GM23338 (cell line): Measurements from ENCODE around the gene MARCHF3. TPM values are rescaled to one million over a fixed set of nuclear protein-coding genes. Genes with fewer than 3 reads are reported as not detected.

Source experiments
- ATAC-seq: fragments of 200-7000 bp; cut with Tn5 transposase; 3 replicates; pipeline ENCODE4 v1.9.1; 2020
- DNase-seq: peaks from one replicate; pipeline ENCODE4 v3.0.0-alpha.2; 2015; ENCODE audit warnings: low spot score
- H2AFZ ChIP-seq: fragments of 200-600 bp; sonication (generic); 2 replicates; pipeline ENCODE4 v1.8.0; 2016; ENCODE audit warnings: antibody characterized with exemption, mild to moderate bottlenecking, moderate library complexity
- H3F3A ChIP-seq: fragments of 200-600 bp; sonication (generic); replicated peaks from 2 replicates; pipeline ENCODE4 v1.8.0; 2017; ENCODE audit warnings: antibody characterized with exemption, mixed run types, low read depth
- H3K27ac ChIP-seq: fragments of 200-600 bp; sonication (generic); 2 replicates; pipeline ENCODE4 v1.6.1; 2016; ENCODE audit warnings: low read depth
- H3K27me3 ChIP-seq: fragments of 200-600 bp; sonication (generic); 2 replicates; pipeline ENCODE4 v1.8.0; 2016; ENCODE audit warnings: mild to moderate bottlenecking, mixed run types, moderate library complexity; ENCODE audit not compliant: insufficient read depth
- H3K36me3 ChIP-seq: fragments of 200-600 bp; sonication (generic); 2 replicates; pipeline ENCODE4 v1.8.0; 2016; ENCODE audit warnings: mild to moderate bottlenecking; ENCODE audit not compliant: insufficient read depth
- H3K4me1 ChIP-seq: fragments of 200-600 bp; sonication (generic); 2 replicates; pipeline ENCODE4 v1.8.0; 2016; ENCODE audit warnings: mild to moderate bottlenecking, moderate library complexity; ENCODE audit not compliant: insufficient read depth
- H3K4me2 ChIP-seq: fragments of 200-600 bp; sonication (generic); 2 replicates; pipeline ENCODE4 v1.7.1; 2017; ENCODE audit warnings: mixed run types
- H3K4me3 ChIP-seq: fragments of 200-600 bp; sonication (generic); 2 replicates; pipeline ENCODE4 v1.6.1; 2016; ENCODE audit warnings: mixed run types
- H3K79me2 ChIP-seq: fragments of 200-600 bp; sonication (generic); replicated peaks from 2 replicates; pipeline ENCODE4 v1.8.0; 2017; ENCODE audit warnings: mild to moderate bottlenecking; ENCODE audit not compliant: insufficient read depth
- H3K9me2 ChIP-seq: fragments of 200-600 bp; sonication (generic); 2 replicates; pipeline ENCODE4 v1.8.0; 2017; ENCODE audit not compliant: insufficient read depth
- H4K20me1 ChIP-seq: fragments of 200-600 bp; sonication (generic); replicated peaks from 2 replicates; pipeline ENCODE4 v1.8.0; 2017; ENCODE audit warnings: mild to moderate bottlenecking; ENCODE audit not compliant: insufficient read depth
- H3K27ac Mint-ChIP-seq: 2 replicates; pipeline ENCODE4 v1.8.0; 2020; ENCODE audit warnings: inconsistent platforms, mild to moderate bottlenecking, moderate library complexity, mixed read lengths
- H3K27me3 Mint-ChIP-seq: 3 replicates; pipeline ENCODE4 v1.8.0; 2022; ENCODE audit warnings: low read depth, mild to moderate bottlenecking, moderate library complexity, mixed read lengths, inconsistent platforms; ENCODE audit not compliant: insufficient read depth, poor library complexity
- H3K36me3 Mint-ChIP-seq: 3 replicates; pipeline ENCODE4 v1.8.0; 2021; ENCODE audit warnings: low read depth, mild to moderate bottlenecking, inconsistent platforms, moderate library complexity, mixed read lengths
- H3K4me1 Mint-ChIP-seq: 3 replicates; pipeline ENCODE4 v1.8.0; 2020; ENCODE audit warnings: mild to moderate bottlenecking, inconsistent platforms, mixed read lengths
- H3K4me3 Mint-ChIP-seq: 3 replicates; pipeline ENCODE4 v1.8.0; 2021; ENCODE audit warnings: moderate library complexity, mild to moderate bottlenecking, inconsistent platforms, mixed read lengths
- H3K9me3 Mint-ChIP-seq: 3 replicates; pipeline ENCODE4 v1.8.0; 2020; ENCODE audit warnings: moderate library complexity, mild to moderate bottlenecking, inconsistent platforms, mixed read lengths
- EZH2phosphoT487 ChIP-seq: fragments of 200-600 bp; sonication (generic); IDR thresholded peaks from one replicate; pipeline ENCODE4 v1.8.1; 2018; ENCODE audit warnings: antibody characterized with exemption; ENCODE audit not compliant: unreplicated experiment
- NANOG ChIP-seq: IDR thresholded peaks from 2 replicates; pipeline ENCODE4 v1.6.1; 2016; ENCODE audit warnings: antibody characterized with exemption, borderline replicate concordance
- REST ChIP-seq: IDR thresholded peaks from one replicate; pipeline ENCODE4 v1.6.1; 2018; ENCODE audit warnings: antibody characterized with exemption; ENCODE audit not compliant: unreplicated experiment
- STAT1 ChIP-seq: IDR thresholded peaks from one replicate; pipeline ENCODE4 v1.6.1; 2016; ENCODE audit warnings: antibody characterized with exemption; ENCODE audit not compliant: unreplicated experiment
- ZNF114 ChIP-seq: fragments of 250-450 bp; sonication (Bioruptor Pico); IDR thresholded peaks from 2 replicates; pipeline ENCODE4 v1.5.0; 2020; ENCODE audit warnings: mild to moderate bottlenecking, moderate library complexity
- ZNF462 ChIP-seq: fragments of 250-450 bp; sonication (Bioruptor Pico); IDR thresholded peaks from 2 replicates; pipeline ENCODE4 v1.5.0; 2020; ENCODE audit warnings: mild to moderate bottlenecking, moderate library complexity
- polyA plus RNA-seq: library from polyadenylated mRNA; unstranded; fragments of >200 nt; fragmentation: Nextera tagmentation; extraction: Ambion mirVana; gene quantifications from 2 replicates; pipeline ENCODE4 v1.2.1, GENCODE V29; 2016
- total RNA-seq: library from RNA; depleted of rRNA; stranded (reverse); fragments of >200 nt; shearing (Covaris generic); gene quantifications from 2 replicates; pipeline ENCODE4 v1.2.3, GENCODE V29; 2014

MARCHF3 gene
- total and polyA plus RNA-seq, 2 experiments from 2014 or later = 7.0 to 12.7 TPM

GRCh38 chr5:126971455-126972031, 58.8 kb downstream of the MARCHF3 start (continued):
- TF ChIP-seq ZNF462 (CRISPR knock-in tag) (no peak), NANOG (no peak), ZNF114 (CRISPR knock-in tag) (no peak), REST (no peak), EZH2phosphoT487 (no peak)

- Mint-ChIP-seq H3K27me3 (peaks cover 5% of the 10 kb centered on the region), H3K4me1 (peaks cover 34% of the 10 kb centered on the region), H3K27ac (no peak overlapping the region), H3K36me3 (no peaks in the 10 kb centered on the region), H3K4me3 (no peak overlapping the region), H3K9me3 (no peaks in the 10 kb centered on the region)
- no peak overlapping the region for H2AFZ ChIP-seq
- no peak overlapping the region for H3K27ac ChIP-seq
- H3K4me2 ChIP-seq = no peak overlapping the region
- H3F3A ChIP-seq = no peaks in the 10 kb centered on the region
- no peaks in the 10 kb centered on the region for H4K20me1 ChIP-seq
- no peaks in the 10 kb centered on the region for H3K36me3 ChIP-seq
- H3K27me3 ChIP-seq = no peaks in the 10 kb centered on the region
- peaks cover 14% of the 10 kb centered on the region for H3K4me1 ChIP-seq
- DNase-seq (no peak), ATAC-seq (no peak)
- no peak overlapping the region for H3K4me3 ChIP-seq
- H3K9me2 ChIP-seq = no peaks in the 10 kb centered on the region
- no peaks in the 10 kb centered on the region for H3K79me2 ChIP-seq
- no peak for TF ChIP-seq STAT1
Measured at GRCh38 chr5:126970517-126971017, 59.8 kb downstream of the MARCHF3 start.
